Liver (tissue), 9 donors: ENCODE results near the gene ADAM10. TPM values are rescaled to one million over a fixed set of nuclear protein-coding genes. Genes with fewer than 3 reads are reported as not detected.

Experiments used
- DNase-seq: peaks from one replicate; pipeline ENCODE4 v3.0.0-alpha.2; 2017; ENCODE audit warnings: low spot score
- H3K27ac ChIP-seq, 2 donors: one replicate each; pipeline ENCODE4 v1.7.0; 2013; ENCODE audit warnings: inconsistent platforms in 2 of 2, low read length in 2 of 2, control low read depth in 1 of 2, low read depth in 1 of 2, mild to moderate bottlenecking in 1 of 2
- H3K27me3 ChIP-seq, 4 donors: one replicate each; pipeline versions ENCODE4 v1.6.1 to v1.7.0; 2013; ENCODE audit warnings: low read length in 3 of 4, inconsistent platforms in 1 of 4, mild to moderate bottlenecking in 1 of 4, moderate library complexity in 1 of 4; ENCODE audit not compliant: control insufficient read depth in 4 of 4, insufficient read depth in 4 of 4
- H3K36me3 ChIP-seq, 4 donors: one replicate each; pipeline versions ENCODE4 v1.6.1 to v1.7.0; 2013; ENCODE audit warnings: low read length in 3 of 4, mild to moderate bottlenecking in 3 of 4, low read depth in 1 of 4, moderate library complexity in 1 of 4; ENCODE audit not compliant: control insufficient read depth in 4 of 4, insufficient read depth in 3 of 4
- H3K4me1 ChIP-seq, 4 donors: one replicate each; pipeline versions ENCODE4 v1.6.1 to v1.7.0; 2013; ENCODE audit warnings: low read length in 3 of 4, mild to moderate bottlenecking in 3 of 4, moderate library complexity in 1 of 4; ENCODE audit not compliant: control insufficient read depth in 4 of 4, insufficient read depth in 4 of 4
- H3K4me3 ChIP-seq, 3 donors: one replicate each; pipeline versions ENCODE4 v1.6.1 to v1.7.0; 2013; ENCODE audit warnings: low read length in 3 of 3, control low read depth in 1 of 3, low read depth in 1 of 3, mild to moderate bottlenecking in 1 of 3
- H3K9ac ChIP-seq, 2 donors: one replicate each; pipeline ENCODE4 v1.7.0; 2013; ENCODE audit warnings: low read length in 2 of 2, mild to moderate bottlenecking in 2 of 2, moderate library complexity in 2 of 2, control low read depth in 1 of 2, low read depth in 1 of 2
- H3K9me3 ChIP-seq, 4 donors: one replicate each; pipeline versions ENCODE4 v1.6.1 to v1.7.0; 2013; ENCODE audit warnings: low read length in 3 of 4; ENCODE audit not compliant: control insufficient read depth in 4 of 4
- ATF3 ChIP-seq: IDR thresholded peaks from 2 replicates; pipeline ENCODE4 v1.6.1; 2016; ENCODE audit warnings: antibody characterized with exemption
- EGR1 ChIP-seq, 2 donors: IDR thresholded peaks; 2 replicates each; pipeline ENCODE4 v1.6.1; 2016 to 2018; ENCODE audit warnings: antibody characterized with exemption in 2 of 2, low read depth in 2 of 2
- FOXA1 ChIP-seq: IDR thresholded peaks from 2 replicates; pipeline ENCODE4 v1.6.1; 2016; ENCODE audit warnings: antibody characterized with exemption
- FOXA2 ChIP-seq: IDR thresholded peaks from 2 replicates; pipeline ENCODE4 v1.6.1; 2016; ENCODE audit warnings: antibody characterized with exemption
- GABPA ChIP-seq, 2 donors: IDR thresholded peaks in 1 of 2; conservative IDR thresholded peaks in 1 of 2; 2 replicates each; pipeline ENCODE4 v1.6.1; 2016; ENCODE audit warnings: antibody characterized with exemption in 2 of 2, mild to moderate bottlenecking in 1 of 2, moderate library complexity in 1 of 2
- HNF4A ChIP-seq, 2 donors: conservative IDR thresholded peaks; 2 replicates each; pipeline ENCODE4 v1.6.1; 2016; ENCODE audit warnings: antibody characterized with exemption in 2 of 2, mild to moderate bottlenecking in 2 of 2
- HNF4G ChIP-seq: IDR thresholded peaks from 2 replicates; pipeline ENCODE4 v1.6.1; 2016; ENCODE audit warnings: antibody characterized with exemption
- JUND ChIP-seq, 2 donors: IDR thresholded peaks; 2 replicates each; pipeline ENCODE4 v1.6.1; 2016; ENCODE audit warnings: antibody characterized with exemption in 2 of 2
- NR2F2 ChIP-seq: IDR thresholded peaks from 2 replicates; pipeline ENCODE4 v1.6.1; 2016; ENCODE audit warnings: antibody characterized with exemption
- RAD21 ChIP-seq, 2 donors: IDR thresholded peaks; 2 replicates each; pipeline ENCODE4 v1.6.1; 2016; ENCODE audit warnings: antibody characterized with exemption in 2 of 2, mild to moderate bottlenecking in 2 of 2
- RXRA ChIP-seq, 2 donors: IDR thresholded peaks; 2 replicates each; pipeline ENCODE4 v1.6.1; 2017 to 2018; ENCODE audit warnings: antibody characterized with exemption in 2 of 2, mild to moderate bottlenecking in 1 of 2
- SP1 ChIP-seq: IDR thresholded peaks from 2 replicates; pipeline ENCODE4 v1.6.1; 2018; ENCODE audit warnings: antibody characterized with exemption, mild to moderate bottlenecking
- TAF1 ChIP-seq: conservative IDR thresholded peaks from 2 replicates; pipeline ENCODE4 v1.6.1; 2016; ENCODE audit warnings: antibody characterized with exemption, mild to moderate bottlenecking
- YY1 ChIP-seq: IDR thresholded peaks from 2 replicates; pipeline ENCODE4 v1.6.1; 2016; ENCODE audit warnings: antibody characterized with exemption, mild to moderate bottlenecking
- WGBS: extraction: QIAGEN DNeasy Blood & Tissue Kit; methylation state at CpG from one replicate; pipeline ENCODE4 v1.1.7; 2013; 5-methylcytosine and 5-hydroxymethylcytosine counted together
- polyA plus RNA-seq, 2 donors: library from polyadenylated mRNA; stranded (reverse) in 1 of 2; unstranded in 1 of 2; fragments of 200-250 nt in 1 of 2; fragments of >200 nt in 1 of 2; fragmentation: Nextera tagmentation in 1 of 2; extraction: Ambion mirVana in 1 of 2; gene quantifications; one replicate each; pipeline versions ENCODE4 v1.2.1 to v1.2.3, GENCODE V29; 2013 to 2015
- total RNA-seq, 2 donors: library from RNA; depleted of rRNA; stranded (reverse); fragments of >200 nt; gene quantifications; one replicate each; pipeline ENCODE4 v1.2.3, GENCODE V29; 2014
- TF ChIP-seq, protein P1 (sequence below): IDR thresholded peaks from 2 replicates; pipeline ENCODE4 v1.6.1; 2016; ENCODE audit warnings: antibody characterized with exemption
- TF ChIP-seq, protein P2 (sequence below): IDR thresholded peaks from 2 replicates; pipeline ENCODE4 v1.6.1; 2016; ENCODE audit warnings: antibody characterized with exemption, mild to moderate bottlenecking
- TF ChIP-seq, protein P3 (sequence below): fragments of 150-350 bp; IDR thresholded peaks from 2 replicates; pipeline ENCODE4 v1.5.1; 2017; ENCODE audit warnings: improper control_type of control experiment, low read depth, low read length; ENCODE audit not compliant: missing input control
- TF ChIP-seq, protein P4 (sequence below): IDR thresholded peaks from 2 replicates; pipeline ENCODE4 v1.6.1; 2016; ENCODE audit warnings: antibody characterized with exemption
- donor health status: healthy.
- donor health status: healthy.
- donor health status: healthy.
- donor health status: healthy.
- donor health status: healthy.

Gene ADAM10
- total and polyA plus RNA-seq, 4 donors: 12.6 to 55.6 (median 34.6) TPM

GRCh38 chr15:58548308-58549012 is 201.0 kb downstream of the ADAM10 start:
- H3K27me3 ChIP-seq: no peaks in the 10 kb centered on the region
- TF ChIP-seq FOXA1: no peak
- TF ChIP-seq, protein P1, sequence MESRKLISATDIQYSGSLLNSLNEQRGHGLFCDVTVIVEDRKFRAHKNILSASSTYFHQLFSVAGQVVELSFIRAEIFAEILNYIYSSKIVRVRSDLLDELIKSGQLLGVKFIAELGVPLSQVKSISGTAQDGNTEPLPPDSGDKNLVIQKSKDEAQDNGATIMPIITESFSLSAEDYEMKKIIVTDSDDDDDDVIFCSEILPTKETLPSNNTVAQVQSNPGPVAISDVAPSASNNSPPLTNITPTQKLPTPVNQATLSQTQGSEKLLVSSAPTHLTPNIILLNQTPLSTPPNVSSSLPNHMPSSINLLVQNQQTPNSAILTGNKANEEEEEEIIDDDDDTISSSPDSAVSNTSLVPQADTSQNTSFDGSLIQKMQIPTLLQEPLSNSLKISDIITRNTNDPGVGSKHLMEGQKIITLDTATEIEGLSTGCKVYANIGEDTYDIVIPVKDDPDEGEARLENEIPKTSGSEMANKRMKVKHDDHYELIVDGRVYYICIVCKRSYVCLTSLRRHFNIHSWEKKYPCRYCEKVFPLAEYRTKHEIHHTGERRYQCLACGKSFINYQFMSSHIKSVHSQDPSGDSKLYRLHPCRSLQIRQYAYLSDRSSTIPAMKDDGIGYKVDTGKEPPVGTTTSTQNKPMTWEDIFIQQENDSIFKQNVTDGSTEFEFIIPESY: no peak
- no peak for TF ChIP-seq GABPA (IDR thresholded peaks at IDR 0.05 in 1 of 2, conservative IDR thresholded peaks at IDR 0.05 in 1 of 2)
- no peaks in the 10 kb centered on the region for H3K9me3 ChIP-seq
- H3K4me1 ChIP-seq: peaks cover 0 to 12% (median 8%) of the 10 kb centered on the region in 4 donors
- peaks cover 0 to 31% (median 9%) of the 10 kb centered on the region in 4 donors for H3K36me3 ChIP-seq
- H3K9ac ChIP-seq: no peak overlapping the region
- no peak overlapping the region for H3K27ac ChIP-seq
- no peak for DNase-seq
- 93% methylated on average over 26 of the region's 26 CpGs for WGBS
- no peak overlapping the region for H3K4me3 ChIP-seq

DNA sequence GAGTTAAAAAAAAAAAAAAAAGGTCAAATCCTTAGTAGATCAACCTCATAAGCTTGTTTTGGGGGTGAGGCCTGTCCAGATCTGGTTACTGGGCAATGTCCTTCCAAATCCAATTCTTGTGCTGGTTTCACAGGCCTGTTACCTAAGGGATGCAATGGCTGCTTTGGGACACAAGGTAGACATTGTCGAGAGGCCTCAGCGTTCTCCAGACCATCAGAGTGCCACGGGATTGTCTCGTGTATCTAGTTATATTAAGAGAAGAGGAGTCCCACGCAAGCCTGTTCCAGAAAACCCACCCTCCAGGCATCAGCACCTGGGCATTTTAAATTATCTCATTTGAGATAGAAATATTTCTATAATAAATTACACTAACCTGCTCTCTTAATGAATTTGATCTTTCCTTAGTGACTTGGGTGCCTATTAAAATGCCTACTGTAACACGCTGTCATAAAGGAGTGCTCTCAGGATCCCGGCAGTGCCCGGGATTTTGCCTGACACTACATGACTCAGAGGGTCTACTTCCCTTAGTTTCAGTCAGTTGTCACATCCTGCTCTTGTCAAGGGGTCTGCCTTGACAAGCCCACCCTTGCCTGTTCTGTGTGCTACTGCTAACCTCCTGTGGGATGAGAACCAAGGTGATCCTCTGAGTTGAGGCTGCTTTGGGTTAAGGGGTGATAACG is 201.7 kb downstream of the ADAM10 start:
- H3K36me3 ChIP-seq: peaks cover 0 to 32% (median 12%) of the 10 kb centered on the region in 4 donors
- TF ChIP-seq YY1 (no peak), FOXA1 (no peak), RAD21 (IDR thresholded peaks at IDR 0.05) (no peak), SP1 (no peak), HNF4G (no peak), ATF3 (no peak), NR2F2 (no peak), HNF4A (conservative IDR thresholded peaks at IDR 0.05) (no peak), RXRA (IDR thresholded peaks at IDR 0.05) (no peak), FOXA2 (no peak), EGR1 (IDR thresholded peaks at IDR 0.05; ENCODE audit: low read depth in 2 of 2) (no peak), GABPA (IDR thresholded peaks at IDR 0.05 in 1 of 2, conservative IDR thresholded peaks at IDR 0.05 in 1 of 2) (no peak), TAF1 (no peak), JUND (IDR thresholded peaks at IDR 0.05) (no peak)
- TF ChIP-seq, protein P2, sequence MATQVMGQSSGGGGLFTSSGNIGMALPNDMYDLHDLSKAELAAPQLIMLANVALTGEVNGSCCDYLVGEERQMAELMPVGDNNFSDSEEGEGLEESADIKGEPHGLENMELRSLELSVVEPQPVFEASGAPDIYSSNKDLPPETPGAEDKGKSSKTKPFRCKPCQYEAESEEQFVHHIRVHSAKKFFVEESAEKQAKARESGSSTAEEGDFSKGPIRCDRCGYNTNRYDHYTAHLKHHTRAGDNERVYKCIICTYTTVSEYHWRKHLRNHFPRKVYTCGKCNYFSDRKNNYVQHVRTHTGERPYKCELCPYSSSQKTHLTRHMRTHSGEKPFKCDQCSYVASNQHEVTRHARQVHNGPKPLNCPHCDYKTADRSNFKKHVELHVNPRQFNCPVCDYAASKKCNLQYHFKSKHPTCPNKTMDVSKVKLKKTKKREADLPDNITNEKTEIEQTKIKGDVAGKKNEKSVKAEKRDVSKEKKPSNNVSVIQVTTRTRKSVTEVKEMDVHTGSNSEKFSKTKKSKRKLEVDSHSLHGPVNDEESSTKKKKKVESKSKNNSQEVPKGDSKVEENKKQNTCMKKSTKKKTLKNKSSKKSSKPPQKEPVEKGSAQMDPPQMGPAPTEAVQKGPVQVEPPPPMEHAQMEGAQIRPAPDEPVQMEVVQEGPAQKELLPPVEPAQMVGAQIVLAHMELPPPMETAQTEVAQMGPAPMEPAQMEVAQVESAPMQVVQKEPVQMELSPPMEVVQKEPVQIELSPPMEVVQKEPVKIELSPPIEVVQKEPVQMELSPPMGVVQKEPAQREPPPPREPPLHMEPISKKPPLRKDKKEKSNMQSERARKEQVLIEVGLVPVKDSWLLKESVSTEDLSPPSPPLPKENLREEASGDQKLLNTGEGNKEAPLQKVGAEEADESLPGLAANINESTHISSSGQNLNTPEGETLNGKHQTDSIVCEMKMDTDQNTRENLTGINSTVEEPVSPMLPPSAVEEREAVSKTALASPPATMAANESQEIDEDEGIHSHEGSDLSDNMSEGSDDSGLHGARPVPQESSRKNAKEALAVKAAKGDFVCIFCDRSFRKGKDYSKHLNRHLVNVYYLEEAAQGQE: no peak
- TF ChIP-seq, protein P3, sequence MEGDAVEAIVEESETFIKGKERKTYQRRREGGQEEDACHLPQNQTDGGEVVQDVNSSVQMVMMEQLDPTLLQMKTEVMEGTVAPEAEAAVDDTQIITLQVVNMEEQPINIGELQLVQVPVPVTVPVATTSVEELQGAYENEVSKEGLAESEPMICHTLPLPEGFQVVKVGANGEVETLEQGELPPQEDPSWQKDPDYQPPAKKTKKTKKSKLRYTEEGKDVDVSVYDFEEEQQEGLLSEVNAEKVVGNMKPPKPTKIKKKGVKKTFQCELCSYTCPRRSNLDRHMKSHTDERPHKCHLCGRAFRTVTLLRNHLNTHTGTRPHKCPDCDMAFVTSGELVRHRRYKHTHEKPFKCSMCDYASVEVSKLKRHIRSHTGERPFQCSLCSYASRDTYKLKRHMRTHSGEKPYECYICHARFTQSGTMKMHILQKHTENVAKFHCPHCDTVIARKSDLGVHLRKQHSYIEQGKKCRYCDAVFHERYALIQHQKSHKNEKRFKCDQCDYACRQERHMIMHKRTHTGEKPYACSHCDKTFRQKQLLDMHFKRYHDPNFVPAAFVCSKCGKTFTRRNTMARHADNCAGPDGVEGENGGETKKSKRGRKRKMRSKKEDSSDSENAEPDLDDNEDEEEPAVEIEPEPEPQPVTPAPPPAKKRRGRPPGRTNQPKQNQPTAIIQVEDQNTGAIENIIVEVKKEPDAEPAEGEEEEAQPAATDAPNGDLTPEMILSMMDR: no peak
- TF ChIP-seq, protein P1: no peak
- TF ChIP-seq, protein P4, sequence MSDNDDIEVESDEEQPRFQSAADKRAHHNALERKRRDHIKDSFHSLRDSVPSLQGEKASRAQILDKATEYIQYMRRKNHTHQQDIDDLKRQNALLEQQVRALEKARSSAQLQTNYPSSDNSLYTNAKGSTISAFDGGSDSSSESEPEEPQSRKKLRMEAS: no peak
- no peaks in the 10 kb centered on the region for H3K9me3 ChIP-seq
- H3K9ac ChIP-seq: no peak overlapping the region
- H3K27ac ChIP-seq: no peak overlapping the region
- WGBS: 98% methylated on average over 9 of the region's 9 CpGs
- no peak for DNase-seq
- H3K27me3 ChIP-seq: no peaks in the 10 kb centered on the region
- H3K4me3 ChIP-seq: no peak overlapping the region
- H3K4me1 ChIP-seq: peaks cover 0 to 12% (median 8%) of the 10 kb centered on the region in 4 donors
